ENCODE results near the gene SIRPA.

The SIRPA gene

GRCh38 chr20:1973601-1974440 lies 78.6 kb downstream of the SIRPA start:
- H3K4me3 ChIP-seq (ENCODE audit: low read depth, low read length) = no peak overlapping the region
- TF ChIP-seq CTCF (conservative IDR thresholded peaks at IDR 0.05; ENCODE audit: low read depth, low read length) = no peak
- no peak for DNase-seq (ENCODE audit: low read depth)

DNA sequence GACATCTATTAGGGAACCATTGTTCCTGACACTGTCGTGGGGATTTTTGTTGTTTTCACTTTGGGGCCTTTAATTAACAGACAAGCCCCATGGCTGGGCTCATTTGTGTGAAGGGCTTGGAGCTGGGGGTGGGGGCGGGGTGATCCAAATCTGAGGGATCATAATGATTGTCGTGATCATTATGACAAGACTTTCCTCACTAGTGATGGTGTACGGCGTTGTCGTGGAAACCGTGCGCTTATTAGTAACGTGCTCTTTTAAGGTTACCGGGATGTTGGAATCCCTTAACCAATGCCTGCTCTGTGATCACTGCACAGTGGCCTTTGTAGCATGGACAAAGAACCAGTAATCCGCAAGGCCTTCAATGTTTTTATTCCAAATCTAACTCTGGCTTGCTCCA lies 80.1 kb downstream of the SIRPA start:
- no peak overlapping the region for H3K4me3 ChIP-seq (ENCODE audit: low read depth, low read length)
- TF ChIP-seq CTCF (conservative IDR thresholded peaks at IDR 0.05; ENCODE audit: low read depth, low read length) = no peak
- DNase-seq (ENCODE audit: low read depth) = no peak

- no peak for TF ChIP-seq CTCF (conservative IDR thresholded peaks at IDR 0.05; ENCODE audit: low read depth, low read length)
- peak; percentile 4 for DNase-seq (ENCODE audit: low read depth)
- H3K4me3 ChIP-seq (ENCODE audit: low read depth, low read length) = no peak overlapping the region
Measured at GRCh38 chr20:1979106-1979778, 84.0 kb downstream of the SIRPA start.

GRCh38 chr20:1982686-1983085 lies 87.5 kb downstream of the SIRPA start:
- TF ChIP-seq CTCF (conservative IDR thresholded peaks at IDR 0.05; ENCODE audit: low read depth, low read length) = no peak
- no peak for DNase-seq (ENCODE audit: low read depth)
- no peak overlapping the region for H3K4me3 ChIP-seq (ENCODE audit: low read depth, low read length)

- TF ChIP-seq CTCF (conservative IDR thresholded peaks at IDR 0.05; ENCODE audit: low read depth, low read length) = no peak
- DNase-seq (ENCODE audit: low read depth) = no peak
- H3K4me3 ChIP-seq (ENCODE audit: low read depth, low read length) = no peak overlapping the region
Measured at GRCh38 chr20:1983301-1983700, 88.1 kb downstream of the SIRPA start.

DNA sequence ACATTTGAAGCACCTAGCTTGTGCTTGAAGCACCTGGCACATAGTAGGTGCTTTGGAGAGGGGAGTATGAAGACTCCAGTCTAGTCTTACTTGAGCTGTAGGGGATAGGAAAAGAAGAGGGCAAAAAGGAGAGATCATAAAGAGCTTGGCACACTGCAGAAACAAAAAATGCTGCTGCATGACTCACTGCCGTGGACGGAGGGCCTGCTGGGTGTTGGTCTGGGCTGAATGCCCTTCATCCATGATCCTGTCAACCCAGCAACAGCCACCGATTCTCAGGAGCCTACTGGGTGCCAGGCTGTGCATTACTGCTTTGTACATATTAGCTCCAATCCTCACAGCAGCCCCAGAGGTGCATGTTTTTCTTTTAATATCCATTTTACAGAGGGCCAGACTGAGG lies 92.6 kb downstream of the SIRPA start:
- DNase-seq (ENCODE audit: low read depth) = peak; percentile 5
- no peak for TF ChIP-seq CTCF (conservative IDR thresholded peaks at IDR 0.05; ENCODE audit: low read depth, low read length)
- H3K4me3 ChIP-seq (ENCODE audit: low read depth, low read length) = no peak overlapping the region

All from choroid plexus epithelial cell (primary cell).